B cell (primary cell): ENCODE measurements around the gene DLG2.

ENCODE experiments used
- CTCF ChIP-seq: fragments of 200-600 bp; IDR thresholded peaks from one replicate; pipeline ENCODE4 v1.8.0; 2022; ENCODE audit warnings: antibody characterized with exemption, mild to moderate bottlenecking
- EZH2 ChIP-seq: IDR thresholded peaks from 2 replicates; pipeline ENCODE4 v1.6.1; 2012; ENCODE audit warnings: borderline replicate concordance, low read depth, mild to moderate bottlenecking, moderate library complexity, low read length; ENCODE audit not compliant: insufficient read depth, poor library complexity, severe bottlenecking

DNA sequence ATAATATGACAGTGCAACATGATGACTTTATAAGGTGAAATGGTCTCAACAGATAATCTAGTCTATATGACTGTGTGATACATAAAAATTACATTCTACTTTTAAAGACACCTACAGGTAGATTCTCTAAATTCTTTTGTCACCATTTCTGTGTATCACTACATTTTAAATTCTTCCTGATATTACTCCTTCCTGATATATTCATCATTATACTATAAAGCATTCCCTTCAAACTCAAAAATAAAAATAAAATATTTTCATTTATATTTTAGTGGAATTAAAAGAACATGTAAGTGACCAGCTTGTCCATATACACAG, 1062.3 kb downstream of the DLG2 start:
- TF ChIP-seq EZH2 (no peak), CTCF (peak; percentile 61)
